Pancreas (tissue), 10 donors: ENCODE data around the gene SLIT1. TPM values are rescaled to one million over a fixed set of nuclear protein-coding genes. Genes with fewer than 3 reads are reported as not detected.

Source experiments
- ATAC-seq, 4 donors: fragments of 200-7000 bp; cut with Tn5 transposase; one replicate each; pipeline versions ENCODE4 v1.8.0 to v1.9.1; 2020; ENCODE audit warnings: mild to moderate bottlenecking in 4 of 4, moderate library complexity in 4 of 4
- DNase-seq, 6 donors: peaks; one replicate each; pipeline ENCODE4 v3.0.0-alpha.2; 2020
- FAIRE-seq: peaks from 2 replicates; lab custom pipeline; 2012; peaks lifted over from hg19 to GRCh38; lab: Jason Lieb, UNC
- H3K27ac ChIP-seq, 4 donors: fragments of 200-600 bp; sonication (generic); 1 replicate in 3 of 4; 2 replicates in 1 of 4; pipeline versions ENCODE4 v1.5.0 to v1.8.0; 2020
- H3K27me3 ChIP-seq, 4 donors: fragments of 200-600 bp; one replicate each; pipeline ENCODE4 v1.8.0; 2021
- H3K36me3 ChIP-seq, 3 donors: fragments of 200-600 bp; sonication (generic) in 1 of 3; one replicate each; pipeline versions ENCODE4 v1.5.0 to v1.8.0; 2020 to 2021
- H3K4me1 ChIP-seq, 3 donors: fragments of 200-600 bp; one replicate each; pipeline ENCODE4 v1.8.0; 2021
- H3K4me3 ChIP-seq, 4 donors: fragments of 200-600 bp; sonication (generic) in 2 of 4; one replicate each; pipeline versions ENCODE4 v1.5.0 to v1.8.0; 2020 to 2021
- H3K9me3 ChIP-seq, 4 donors: fragments of 200-600 bp; one replicate each; pipeline ENCODE4 v1.8.0; 2021
- WGBS, 2 donors: extraction: QIAGEN DNeasy Blood & Tissue Kit; methylation state at CpG; one replicate each; pipeline ENCODE4 v1.1.7; 2013; 5-methylcytosine and 5-hydroxymethylcytosine counted together
- intact Hi-C, 3 donors: fragments of 100-400 bp; cut with DNase I; formaldehyde crosslinking; loops; one replicate each; pipeline versions ENCODE4 v1.11.1 to v1.14.2; 2022
- polyA plus RNA-seq, 2 donors: library from polyadenylated mRNA; stranded (reverse); fragments of 200-250 nt; gene quantifications; one replicate each; pipeline ENCODE4 v1.2.3, GENCODE V29; 2013
- total RNA-seq, 6 donors: library from RNA; stranded (reverse); fragmentation: NEBNext Ultra II Directional in 4 of 6; extraction: Animal tissue kit (Norgen Biotek cat#: 25700) in 4 of 6; gene quantifications; one replicate each; pipeline versions ENCODE4 v1.2.1 to v1.2.4, GENCODE V29; 2021 to 2023
- TF ChIP-seq, protein P1 (sequence below), 4 donors: fragments of 200-600 bp; sonication (generic) in 3 of 4; IDR thresholded peaks; one replicate each; pipeline versions ENCODE4 v1.5.0 to v1.8.0; 2021; ENCODE audit warnings: antibody characterized with exemption in 4 of 4
- donor health status: healthy with polysubstance abuse.
- donor health status: DM: no; HTN: no; CAD: no; lungs with moderate emphysema.
- donor health status: DM: no; HTN: no; CAD: no.
- donor health status: control.
- donor health status: control.
- donor health status: Bipolar disorder and iron deficiency.
- donor health status: DM: yes; HTN: yes; CAD: no.
- donor health status: DM: no; HTN: no; CAD: no.
- donor health status: DM: no; HTN: no; CAD: no.
- donor health status: DM: yes; HTN: yes; CAD: no.

SLIT1 gene
- total and polyA plus RNA-seq, 8 donors = 0.23 to 2.8 (median 0.89) TPM

- Histone ChIP-seq H3K27me3 (no peaks in the 10 kb centered on the region), H3K4me3 (no peak overlapping the region), H3K27ac (no peak overlapping the region), H3K9me3 (no peaks in the 10 kb centered on the region), H3K4me1 (no peaks in the 10 kb centered on the region), H3K36me3 (no peaks in the 10 kb centered on the region)
- TF ChIP-seq, protein P1, sequence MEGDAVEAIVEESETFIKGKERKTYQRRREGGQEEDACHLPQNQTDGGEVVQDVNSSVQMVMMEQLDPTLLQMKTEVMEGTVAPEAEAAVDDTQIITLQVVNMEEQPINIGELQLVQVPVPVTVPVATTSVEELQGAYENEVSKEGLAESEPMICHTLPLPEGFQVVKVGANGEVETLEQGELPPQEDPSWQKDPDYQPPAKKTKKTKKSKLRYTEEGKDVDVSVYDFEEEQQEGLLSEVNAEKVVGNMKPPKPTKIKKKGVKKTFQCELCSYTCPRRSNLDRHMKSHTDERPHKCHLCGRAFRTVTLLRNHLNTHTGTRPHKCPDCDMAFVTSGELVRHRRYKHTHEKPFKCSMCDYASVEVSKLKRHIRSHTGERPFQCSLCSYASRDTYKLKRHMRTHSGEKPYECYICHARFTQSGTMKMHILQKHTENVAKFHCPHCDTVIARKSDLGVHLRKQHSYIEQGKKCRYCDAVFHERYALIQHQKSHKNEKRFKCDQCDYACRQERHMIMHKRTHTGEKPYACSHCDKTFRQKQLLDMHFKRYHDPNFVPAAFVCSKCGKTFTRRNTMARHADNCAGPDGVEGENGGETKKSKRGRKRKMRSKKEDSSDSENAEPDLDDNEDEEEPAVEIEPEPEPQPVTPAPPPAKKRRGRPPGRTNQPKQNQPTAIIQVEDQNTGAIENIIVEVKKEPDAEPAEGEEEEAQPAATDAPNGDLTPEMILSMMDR (IDR thresholded peaks at IDR 0.05) = no peak
- DNase-seq (peak in 1 of 6 donors; percentile 39), FAIRE-seq (no peak), ATAC-seq (no peak)
- intact Hi-C loops = no loop called here
- WGBS, 2 donors = 65 to 77% methylated on average over 15 of the region's 15 CpGs
These were observed 65.4 kb downstream of the SLIT1 start for GRCh38 chr10:97120370-97120769.

GRCh38 chr10:97119058-97119745 is 66.6 kb downstream of the SLIT1 start:
- 61 to 76% methylated on average over 20 of the region's 20 CpGs for WGBS, 2 donors
- no peak overlapping the region for H3K4me3 ChIP-seq
- intact Hi-C loops = no loop called here
- no peaks in the 10 kb centered on the region for H3K36me3 ChIP-seq
- FAIRE-seq (no peak), ATAC-seq (no peak), DNase-seq (peak in 1 of 6 donors; percentile 6)
- no peaks in the 10 kb centered on the region for H3K9me3 ChIP-seq
- no peaks in the 10 kb centered on the region for H3K4me1 ChIP-seq
- TF ChIP-seq, protein P1 (IDR thresholded peaks at IDR 0.05) = no peak
- H3K27ac ChIP-seq = no peak overlapping the region
- no peaks in the 10 kb centered on the region for H3K27me3 ChIP-seq

DNA sequence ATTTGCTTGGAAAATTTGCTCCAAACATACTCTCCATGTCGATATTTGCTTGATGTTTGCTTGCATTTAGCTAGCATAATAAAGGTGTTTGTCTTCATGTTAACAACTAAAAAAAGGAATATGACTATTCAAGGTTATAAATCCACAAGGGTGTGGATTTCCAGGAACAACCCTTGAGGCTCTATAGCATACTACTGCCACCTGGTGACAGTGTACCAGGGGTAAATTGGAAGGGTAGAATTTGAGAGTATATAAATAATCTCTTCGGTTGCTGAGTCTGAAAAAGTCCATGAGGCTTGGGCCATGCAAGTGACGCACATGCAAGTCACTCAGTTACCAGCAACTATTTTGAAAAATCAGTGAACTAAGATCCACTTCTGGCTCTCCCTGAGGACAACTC is 68.4 kb downstream of the SLIT1 start:
- H3K9me3 ChIP-seq = no peaks in the 10 kb centered on the region
- WGBS, 2 donors = 43 to 47% methylated on average over 3 of the region's 3 CpGs
- peak in 2 of 4 donors; percentile 36 to 57 for ATAC-seq
- FAIRE-seq = no peak
- no peak overlapping the region for H3K27ac ChIP-seq
- DNase-seq = no peak
- no peaks in the 10 kb centered on the region for H3K4me1 ChIP-seq
- intact Hi-C loops = no loop called here
- TF ChIP-seq, protein P1 (IDR thresholded peaks at IDR 0.05) = no peak
- H3K36me3 ChIP-seq = no peaks in the 10 kb centered on the region
- no peak overlapping the region for H3K4me3 ChIP-seq
- H3K27me3 ChIP-seq = no peaks in the 10 kb centered on the region

DNA sequence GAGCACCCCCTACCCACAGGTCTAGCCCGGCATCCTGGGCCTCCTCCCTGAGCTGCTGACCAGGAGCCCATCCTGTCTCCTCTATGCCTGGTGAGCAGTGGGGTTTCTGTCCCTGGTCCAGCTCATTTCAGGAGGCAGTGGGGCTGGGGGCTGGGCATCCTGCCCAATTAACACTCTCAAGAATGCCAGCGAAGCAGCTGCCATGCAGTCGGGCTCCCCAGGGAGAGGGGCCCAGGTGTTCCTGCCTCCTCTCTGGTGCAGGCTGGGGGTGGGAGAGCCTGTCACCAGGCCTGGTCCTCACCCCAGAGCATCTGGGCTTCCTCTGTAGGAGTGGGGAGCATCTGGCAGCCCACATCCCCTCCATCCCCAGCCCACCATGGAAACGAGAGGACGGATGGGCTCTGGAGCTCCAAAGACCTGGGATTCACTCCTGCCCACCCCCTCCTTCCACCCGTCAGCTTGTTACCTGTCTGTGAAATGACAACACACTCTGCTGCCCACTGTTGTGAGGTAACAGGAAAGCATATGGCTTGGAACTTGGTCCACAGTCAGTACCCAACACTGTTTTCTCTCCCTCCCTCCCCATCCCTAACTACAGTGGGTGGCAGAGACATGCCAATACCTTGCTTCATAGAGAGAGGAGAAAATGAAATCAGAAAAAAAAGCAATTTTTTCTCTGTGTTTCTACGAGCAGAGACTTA is 69.1 kb downstream of the SLIT1 start:
- ATAC-seq = no peak
- FAIRE-seq = no peak

More for the DNA sequence above, 69.1 kb downstream of the SLIT1 start:
- Histone ChIP-seq H3K4me1 (no peaks in the 10 kb centered on the region), H3K36me3 (no peaks in the 10 kb centered on the region), H3K4me3 (no peak overlapping the region), H3K27me3 (no peaks in the 10 kb centered on the region), H3K27ac (no peak overlapping the region), H3K9me3 (no peaks in the 10 kb centered on the region)
- no peak for DNase-seq
- intact Hi-C loops = no loop called here
- WGBS, 2 donors = 61 to 72% methylated on average over 7 of the region's 7 CpGs
- TF ChIP-seq, protein P1 (IDR thresholded peaks at IDR 0.05) = no peak
